Spleen (tissue), 11 donors: ENCODE measurements around the gene PTTG2. TPM values are rescaled to one million over a fixed set of nuclear protein-coding genes. Genes with fewer than 3 reads are reported as not detected.

ENCODE experiments used
- DNase-seq: peaks from one replicate; pipeline ENCODE4 v3.0.0-alpha.2; 2020
- H3K27ac ChIP-seq, 8 donors: fragments of 200-600 bp; sonication (generic) in 7 of 8; 1 replicate in 4 of 8; 2 replicates in 4 of 8; pipeline versions ENCODE4 v1.5.0 to v1.8.0; 2016 to 2021; ENCODE audit warnings: inconsistent platforms in 4 of 8, mild to moderate bottlenecking in 4 of 8, moderate library complexity in 1 of 8
- H3K27me3 ChIP-seq, 7 donors: fragments of 200-600 bp; sonication (generic) in 6 of 7; replicated peaks in 1 of 7; 1 replicate in 4 of 7; 2 replicates in 3 of 7; pipeline versions ENCODE4 v1.5.0 to v1.8.0; 2016 to 2021; ENCODE audit warnings: inconsistent platforms in 3 of 7, mild to moderate bottlenecking in 1 of 7
- H3K36me3 ChIP-seq, 6 donors: fragments of 200-600 bp; sonication (generic) in 5 of 6; 1 replicate in 4 of 6; 2 replicates in 2 of 6; pipeline versions ENCODE4 v1.5.0 to v1.8.0; 2016 to 2021; ENCODE audit warnings: inconsistent platforms in 2 of 6
- H3K4me1 ChIP-seq, 6 donors: fragments of 200-600 bp; sonication (generic) in 5 of 6; 1 replicate in 3 of 6; 2 replicates in 3 of 6; pipeline versions ENCODE4 v1.5.0 to v1.8.0; 2016 to 2021; ENCODE audit warnings: inconsistent platforms in 3 of 6
- H3K4me3 ChIP-seq, 8 donors: fragments of 200-600 bp; sonication (generic) in 7 of 8; 1 replicate in 4 of 8; 2 replicates in 4 of 8; pipeline versions ENCODE4 v1.5.0 to v1.8.0; 2016 to 2021; ENCODE audit warnings: inconsistent platforms in 4 of 8, mild to moderate bottlenecking in 4 of 8, moderate library complexity in 2 of 8
- H3K9me3 ChIP-seq, 8 donors: fragments of 200-600 bp; sonication (generic) in 7 of 8; 1 replicate in 4 of 8; 2 replicates in 4 of 8; pipeline versions ENCODE4 v1.5.0 to v1.8.0; 2016 to 2021; ENCODE audit warnings: inconsistent platforms in 4 of 8
- CTCF ChIP-seq, 11 experiments: fragments of 200-600 bp in 7 of 11; fragments of 450-650 bp in 4 of 11; sonication (generic) in 4 of 11; IDR thresholded peaks in 8 of 11; conservative IDR thresholded peaks in 3 of 11; 1 replicate in 7 of 11; 2 replicates in 4 of 11; pipeline versions ENCODE4 v1.4.0 to v1.8.0; 2016 to 2021; ENCODE audit warnings: antibody characterized with exemption in 11 of 11, inconsistent platforms in 4 of 11, mild to moderate bottlenecking in 1 of 11
- POLR2A ChIP-seq, 3 donors: fragments of 450-650 bp; IDR thresholded peaks; one replicate each; pipeline ENCODE4 v1.5.1; 2017; ENCODE audit warnings: antibody characterized with exemption in 3 of 3, mild to moderate bottlenecking in 1 of 3
- POLR2AphosphoS5 ChIP-seq, 3 donors: sonication (generic); formaldehyde crosslinking; IDR thresholded peaks; one replicate each; pipeline ENCODE4 v1.5.1; 2017; ENCODE audit warnings: antibody characterized with exemption in 3 of 3
- WGBS, 5 donors: extraction: QIAGEN DNeasy Blood & Tissue Kit in 3 of 5; methylation state at CpG; one replicate each; pipeline versions ENCODE4 v1.1.5 to v1.1.7; 2013 to 2018; 5-methylcytosine and 5-hydroxymethylcytosine counted together
- intact Hi-C: fragments of 100-400 bp; cut with DNase I; formaldehyde crosslinking; loops from one replicate; pipeline ENCODE4 v1.15.0; 2023; ENCODE audit warnings: low total_unique reads
- polyA plus RNA-seq, 3 donors: library from polyadenylated mRNA; stranded (reverse); fragments of 200-250 nt; gene quantifications; one replicate each; pipeline ENCODE4 v1.2.1, GENCODE V29; 2013
- total RNA-seq, 7 donors: library from RNA; depleted of rRNA in 3 of 7; stranded (reverse); fragments of >200 nt in 3 of 7; fragmentation: NEBNext Ultra II Directional in 4 of 7; extraction: Animal tissue kit (Norgen Biotek cat#: 25700) in 4 of 7; gene quantifications; one replicate each; pipeline versions ENCODE4 v1.1.0 to v1.2.1, GENCODE V29; 2016 to 2021
- donor health status: healthy with polysubstance abuse.
- donor health status: DM: no; HTN: no; CAD: no; lungs with moderate emphysema.
- donor health status: DM: no; HTN: no; CAD: no.
- donor health status: Bipolar disorder and iron deficiency.
- donor health status: healthy.
- donor health status: DM: no; HTN: no; CAD: no.
- donor health status: DM: yes; HTN: yes; CAD: no.

The PTTG2 gene
- total and polyA plus RNA-seq, 10 donors = 0.53 to 7.5 (median 2.8) TPM

GRCh38 chr4:37949636-37950426 lies 10.4 kb upstream of the PTTG2 start:
- no peak overlapping the region for H3K27ac ChIP-seq
- peaks cover 0 to 28% (median 2%) of the 10 kb centered on the region in 6 donors for H3K36me3 ChIP-seq
- peaks cover 0 to 60% (median 28%) of the 10 kb centered on the region in 6 donors for H3K4me1 ChIP-seq
- no peak overlapping the region for H3K4me3 ChIP-seq
- H3K27me3 ChIP-seq = no peaks in the 10 kb centered on the region
- no peaks in the 10 kb centered on the region for H3K9me3 ChIP-seq
- intact Hi-C loops = no loop called here
- no peak for TF ChIP-seq POLR2A (IDR thresholded peaks at IDR 0.05)
- no peak for TF ChIP-seq CTCF (IDR thresholded peaks at IDR 0.05 in 8 of 11, conservative IDR thresholded peaks at IDR 0.05 in 3 of 11)
- TF ChIP-seq POLR2AphosphoS5 (IDR thresholded peaks at IDR 0.05) = no peak
- DNase-seq = no peak
- WGBS, 5 donors = 88 to 90% (median 89%) methylated on average over 9 of the region's 9 CpGs

- intact Hi-C loops = no loop called here
- no peak for DNase-seq
- WGBS, 5 donors = 69 to 80% (median 75%) methylated on average over 10 of the region's 10 CpGs
- peaks cover 0 to 42% (median 15%) of the 10 kb centered on the region in 6 donors for H3K4me1 ChIP-seq
- H3K27ac ChIP-seq = peak overlapping the region in 2 of 8 donors; percentile 9 to 44
- peaks cover 0 to 28% (median 2%) of the 10 kb centered on the region in 6 donors for H3K36me3 ChIP-seq
- H3K9me3 ChIP-seq = no peaks in the 10 kb centered on the region
- no peaks in the 10 kb centered on the region for H3K27me3 ChIP-seq
- no peak for TF ChIP-seq CTCF (IDR thresholded peaks at IDR 0.05 in 8 of 11, conservative IDR thresholded peaks at IDR 0.05 in 3 of 11)
- TF ChIP-seq POLR2AphosphoS5 (IDR thresholded peaks at IDR 0.05) = no peak
- TF ChIP-seq POLR2A (IDR thresholded peaks at IDR 0.05) = no peak
- no peak overlapping the region for H3K4me3 ChIP-seq
These were observed 8.5 kb upstream of the PTTG2 start for GRCh38 chr4:37951461-37952352.

- Histone ChIP-seq H3K9me3 (no peaks in the 10 kb centered on the region), H3K4me1 (peaks cover 0 to 27% (median 7%) of the 10 kb centered on the region in 6 donors), H3K27me3 (no peaks in the 10 kb centered on the region), H3K27ac (no peak overlapping the region), H3K4me3 (no peak overlapping the region), H3K36me3 (peaks cover 0 to 35% (median 2%) of the 10 kb centered on the region in 6 donors)
- TF ChIP-seq POLR2A (IDR thresholded peaks at IDR 0.05) (no peak), CTCF (IDR thresholded peaks at IDR 0.05 in 8 of 11, conservative IDR thresholded peaks at IDR 0.05 in 3 of 11) (no peak), POLR2AphosphoS5 (IDR thresholded peaks at IDR 0.05) (no peak)
- WGBS, 5 donors = 54 to 73% (median 69%) methylated on average over 1 of the region's 1 CpG
- DNase-seq = no peak
- intact Hi-C loops = no loop called here
These were observed 7.0 kb upstream of the PTTG2 start for GRCh38 chr4:37953156-37953555.
